NCI-H2107 treated with DMSO at 0.1 percent for 48 hours (cell line): Measurements from ENCODE around the gene COL2A1.
"Not testable (repeated sequence)": the region's sequence is repeated elsewhere in the genome, so short reads cannot be mapped to it uniquely, and the experiment has no call there.

ENCODE experiments used
- DNase-seq: peaks from one replicate; lab custom pipeline; 2025; ENCODE audit not compliant: unreplicated experiment; lab: John Stamatoyannopoulos, UW

The COL2A1 gene

GRCh38 chr12:47977772-47978597, 26.3 kb downstream of the COL2A1 start:
- DNase-seq, result no peak

- no peak for DNase-seq
Measured at GRCh38 chr12:47977046-47977771, 27.1 kb downstream of the COL2A1 start.

GRCh38 chr12:47975816-47976215, 28.5 kb downstream of the COL2A1 start:
- DNase-seq, result no peak

- DNase-seq, result no peak
Measured at GRCh38 chr12:47975036-47975620, 29.1 kb downstream of the COL2A1 start.

GRCh38 chr12:47973870-47974269, 30.4 kb downstream of the COL2A1 start:
- no peak for DNase-seq

- DNase-seq, result no peak
Measured at GRCh38 chr12:47972895-47973294, 31.4 kb downstream of the COL2A1 start.

- no peak for DNase-seq
Measured at GRCh38 chr12:47970843-47971242, 33.4 kb downstream of the COL2A1 start.

- DNase-seq, result no peak
Measured at GRCh38 chr12:47969845-47970244, 34.4 kb downstream of the COL2A1 start.

GRCh38 chr12:47967461-47968321, 36.6 kb downstream of the COL2A1 start:
- no peak for DNase-seq

GRCh38 chr12:47965581-47965980, 38.7 kb downstream of the COL2A1 start:
- no peak for DNase-seq

- DNase-seq, result no peak
Measured at GRCh38 chr12:47964106-47964728, 40.1 kb downstream of the COL2A1 start.

- DNase-seq, result peak; percentile 93
Measured at GRCh38 chr12:47963340-47964040, 40.8 kb downstream of the COL2A1 start, which contains the start of gene TMEM106C. Gene TMEM106C, plus strand, starts transcription at chr12:47963596. Its CDS starts 641 bp downstream, at chr12:47964237.

GRCh38 chr12:47962198-47962597, 42.1 kb downstream of the COL2A1 start:
- DNase-seq, result no peak

- not testable (repeated sequence) for DNase-seq
Measured at GRCh38 chr12:47957671-47958070, 46.6 kb downstream of the COL2A1 start.

GRCh38 chr12:47955059-47955458, 49.2 kb downstream of the COL2A1 start:
- DNase-seq, result no peak

- DNase-seq, result no peak
Measured at GRCh38 chr12:47954467-47955045, 49.7 kb downstream of the COL2A1 start.

GRCh38 chr12:47954058-47954457, 50.2 kb downstream of the COL2A1 start:
- no peak for DNase-seq

GRCh38 chr12:47950856-47951468, 53.3 kb downstream of the COL2A1 start:
- DNase-seq, result no peak
